GM11168 (cell line): ENCODE results near the gene FAM50A.
"Not testable (repeated sequence)": the region's sequence is repeated elsewhere in the genome, so short reads cannot be mapped to it uniquely, and the experiment has no call there.

Experiments used
- in situ Hi-C: fragments of 300-500 bp; cut with MboI; formaldehyde crosslinking; loops from one replicate; pipeline ENCODE4 v1.12.0; 2022; ENCODE audit warnings: low sequenced_read_pairs; ENCODE audit not compliant: unreplicated experiment

The FAM50A gene

DNA sequence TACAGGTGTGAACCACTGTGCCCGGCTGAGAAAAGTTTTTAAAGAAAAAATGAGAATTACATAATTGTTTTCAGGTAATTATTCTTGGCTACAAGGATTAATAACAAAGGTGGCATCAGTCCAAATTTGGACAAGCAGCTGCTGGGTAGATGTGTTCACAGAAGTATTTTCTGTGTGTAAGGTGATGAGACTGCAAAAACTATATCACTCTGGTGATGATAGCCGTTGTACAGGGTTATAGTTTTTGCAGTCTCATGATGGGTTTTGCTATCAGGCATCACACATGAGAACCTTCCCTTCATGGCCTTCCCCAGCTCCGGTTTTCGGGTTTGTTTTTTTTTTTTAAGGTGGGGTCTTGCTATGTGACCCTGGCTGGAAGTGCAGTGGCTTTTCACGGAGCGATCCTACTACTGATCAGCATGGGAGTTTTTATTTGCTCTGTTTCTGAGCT, 51.6 kb downstream of the FAM50A start:
- in situ Hi-C loops, result no loop called here

DNA sequence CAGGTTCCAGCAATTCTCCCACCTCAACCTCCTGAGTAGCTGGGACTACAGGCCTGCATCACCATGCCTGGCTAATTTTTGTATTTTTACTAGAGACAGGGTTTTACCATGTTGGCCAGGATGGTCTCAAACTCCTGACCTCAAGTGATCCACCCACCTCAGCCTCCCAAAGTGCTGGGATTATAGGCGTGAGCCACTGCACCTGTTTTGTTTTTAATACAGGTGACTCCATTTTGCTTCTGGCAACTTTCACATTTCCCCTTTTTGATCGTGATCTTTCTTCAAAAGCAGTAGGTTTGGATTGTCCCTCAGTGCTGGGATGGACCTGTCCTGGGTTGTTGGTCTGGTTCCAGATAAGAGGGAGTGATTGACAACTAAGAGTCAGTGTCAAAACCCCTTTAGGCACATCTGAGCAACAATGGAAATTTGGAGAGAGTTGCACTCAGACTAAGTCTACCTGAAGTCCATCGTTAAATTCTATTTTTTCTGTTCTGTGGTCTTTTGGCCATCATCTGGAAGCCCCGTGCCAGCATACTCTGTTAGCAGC, 52.7 kb downstream of the FAM50A start:
- in situ Hi-C loops, result not testable (repeated sequence)
